HL-60 (cell line): Measurements from ENCODE around the gene SPDYE6.

Experiments
- DNase-seq, 2 experiments: peaks; one replicate each; pipeline ENCODE4 v3.0.0-alpha.2; 2010 to 2020; ENCODE audit warnings: low read depth in 1 of 2, low spot score in 1 of 2
- H3K27ac ChIP-seq: fragments of 250-450 bp; sonication (Bioruptor Pico); replicated peaks from 2 replicates; pipeline ENCODE4 v1.5.1; 2020; ENCODE audit warnings: mild to moderate bottlenecking, moderate library complexity
- H3K27me3 ChIP-seq: fragments of 250-450 bp; sonication (Bioruptor Pico); 2 replicates; pipeline ENCODE4 v1.5.1; 2021; ENCODE audit warnings: mild to moderate bottlenecking, moderate library complexity; ENCODE audit not compliant: insufficient read depth, poor library complexity, severe bottlenecking
- H3K4me3 ChIP-seq: replicated peaks from 2 replicates; pipeline ENCODE4 v1.5.1; 2011; ENCODE audit warnings: mild to moderate bottlenecking, control low read depth, low read length; ENCODE audit not compliant: insufficient read depth
- CTCF ChIP-seq: IDR thresholded peaks from one replicate; pipeline ENCODE4 v1.5.1; 2011; ENCODE audit warnings: low read length, control low read depth, inconsistent platforms; ENCODE audit not compliant: insufficient read depth
- GABPA ChIP-seq: IDR thresholded peaks from 2 replicates; pipeline ENCODE4 v1.6.1; 2012; ENCODE audit warnings: low read depth
- POLR2AphosphoS5 ChIP-seq: IDR thresholded peaks from 2 replicates; pipeline ENCODE4 v1.6.1; 2012; ENCODE audit warnings: low read depth
- REST ChIP-seq: IDR thresholded peaks from 2 replicates; pipeline ENCODE4 v1.6.1; 2012; ENCODE audit warnings: low read depth; ENCODE audit not compliant: insufficient replicate concordance
- SPI1 ChIP-seq: IDR thresholded peaks from 2 replicates; pipeline ENCODE4 v1.6.1; 2012; ENCODE audit warnings: low read depth, mild to moderate bottlenecking, borderline replicate concordance

Gene SPDYE6

GRCh38 chr7:102312317-102312716, 43.9 kb downstream of the SPDYE6 start:
- no peaks in the 10 kb centered on the region for H3K27me3 ChIP-seq
- no peak for TF ChIP-seq GABPA
- no peak for TF ChIP-seq CTCF
- no peak for TF ChIP-seq POLR2AphosphoS5

GRCh38 chr7:102310414-102310815, 45.8 kb downstream of the SPDYE6 start:
- H3K4me3 ChIP-seq = no peak overlapping the region
- H3K27me3 ChIP-seq = no peaks in the 10 kb centered on the region
- no peak for DNase-seq
- H3K27ac ChIP-seq = no peak overlapping the region
- TF ChIP-seq CTCF = no peak
- TF ChIP-seq REST = no peak
- TF ChIP-seq POLR2AphosphoS5 = no peak
- no peak for TF ChIP-seq GABPA

More at GRCh38 chr7:102312317-102312716, 43.9 kb downstream of the SPDYE6 start:
- no peak for DNase-seq
- no peak overlapping the region for H3K27ac ChIP-seq
- H3K4me3 ChIP-seq = no peak overlapping the region

- Histone ChIP-seq H3K27me3 (no peaks in the 10 kb centered on the region), H3K27ac (0 out of 2 replicates have a peak overlapping the region, but pooled peaks have one; percentile 12), H3K4me3 (no peak overlapping the region)
- no peak for TF ChIP-seq SPI1
- TF ChIP-seq CTCF = no peak
- no peak for TF ChIP-seq GABPA
- no peak for TF ChIP-seq REST
- no peak for TF ChIP-seq POLR2AphosphoS5
- peak in 1 of 2 experiments; percentile 45 for DNase-seq
Observed at GRCh38 chr7:102306916-102307677, 49.1 kb downstream of the SPDYE6 start.
